ENCODE measurements around the gene P3H3. TPM values are rescaled to one million over a fixed set of nuclear protein-coding genes. Genes with fewer than 3 reads are reported as not detected.

The P3H3 gene
- polyA plus RNA-seq, 1 experiment: 45.5 TPM

DNA sequence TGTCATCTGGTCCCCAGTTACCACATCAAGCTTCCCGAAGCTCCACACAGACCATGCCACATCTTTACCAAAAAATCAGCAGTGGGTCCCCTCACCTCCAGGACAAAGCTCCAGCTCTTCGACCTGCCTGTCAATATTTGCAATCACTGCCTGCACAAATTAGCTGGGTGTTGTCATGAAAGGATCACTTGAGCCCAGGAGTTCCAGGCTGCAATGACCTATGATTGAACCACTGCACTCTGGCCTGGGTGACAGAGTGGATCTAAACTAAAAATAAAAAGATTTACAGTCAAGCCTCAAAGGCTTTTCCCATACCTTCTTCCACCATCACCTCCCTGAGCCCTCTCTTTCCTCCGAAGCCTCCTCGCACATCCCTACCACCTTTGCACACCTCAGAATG, 31.6 kb upstream of the P3H3 start:
- no peak overlapping the region for H3K27ac ChIP-seq (ENCODE audit: low read depth, low read length)
- CTCF ChIA-PET: interaction anchor here (1.0 kb wide), 1 partner anchor 30 kb away, joined by 4 read pairs; no protein-coding TSS in a partner anchor
- POLR2A ChIA-PET: interaction anchor here (1.1 kb wide), 1 partner anchor 11 kb away, joined by 6 read pairs; no protein-coding TSS in a partner anchor
- DNase-seq (ENCODE audit: low read depth, low spot score): no peak
- TF ChIP-seq, protein P1, sequence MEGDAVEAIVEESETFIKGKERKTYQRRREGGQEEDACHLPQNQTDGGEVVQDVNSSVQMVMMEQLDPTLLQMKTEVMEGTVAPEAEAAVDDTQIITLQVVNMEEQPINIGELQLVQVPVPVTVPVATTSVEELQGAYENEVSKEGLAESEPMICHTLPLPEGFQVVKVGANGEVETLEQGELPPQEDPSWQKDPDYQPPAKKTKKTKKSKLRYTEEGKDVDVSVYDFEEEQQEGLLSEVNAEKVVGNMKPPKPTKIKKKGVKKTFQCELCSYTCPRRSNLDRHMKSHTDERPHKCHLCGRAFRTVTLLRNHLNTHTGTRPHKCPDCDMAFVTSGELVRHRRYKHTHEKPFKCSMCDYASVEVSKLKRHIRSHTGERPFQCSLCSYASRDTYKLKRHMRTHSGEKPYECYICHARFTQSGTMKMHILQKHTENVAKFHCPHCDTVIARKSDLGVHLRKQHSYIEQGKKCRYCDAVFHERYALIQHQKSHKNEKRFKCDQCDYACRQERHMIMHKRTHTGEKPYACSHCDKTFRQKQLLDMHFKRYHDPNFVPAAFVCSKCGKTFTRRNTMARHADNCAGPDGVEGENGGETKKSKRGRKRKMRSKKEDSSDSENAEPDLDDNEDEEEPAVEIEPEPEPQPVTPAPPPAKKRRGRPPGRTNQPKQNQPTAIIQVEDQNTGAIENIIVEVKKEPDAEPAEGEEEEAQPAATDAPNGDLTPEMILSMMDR (IDR thresholded peaks at IDR 0.05; ENCODE audit: low read depth, low read length): no peak
- H3K27me3 ChIP-seq (ENCODE audit: control insufficient read depth, insufficient read depth, low read length): peaks cover 4% of the 10 kb centered on the region
- no peaks in the 10 kb centered on the region for H3K9me3 ChIP-seq (ENCODE audit: control insufficient read depth, insufficient read depth, low read length)
- no peak overlapping the region for H3K4me3 ChIP-seq (ENCODE audit: low read depth, low read length)

DNA sequence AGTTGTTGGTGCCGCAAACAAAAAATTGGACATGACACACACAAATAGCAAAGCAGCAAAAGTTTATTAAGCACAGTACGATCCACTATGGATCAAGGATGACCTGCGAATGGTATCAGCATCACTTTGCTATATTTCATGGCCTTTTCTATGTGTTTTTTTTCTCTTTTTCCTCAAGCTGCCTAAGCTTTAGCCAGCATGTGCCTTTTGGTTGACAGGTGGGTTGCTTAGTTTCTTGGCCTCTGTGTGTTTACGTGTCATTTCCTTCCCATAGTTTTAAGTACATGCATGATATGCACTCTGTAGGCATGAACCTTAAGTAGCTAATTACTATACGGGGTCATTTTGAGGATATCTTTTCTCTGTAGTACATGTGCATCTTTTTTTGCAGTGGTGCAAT, 29.1 kb upstream of the P3H3 start:
- H3K4me3 ChIP-seq (ENCODE audit: low read depth, low read length): no peak overlapping the region
- CTCF ChIA-PET: interaction anchor here (1.2 kb wide), 1 partner anchor 26 kb away, joined by 3 read pairs; no protein-coding TSS in a partner anchor
- no peak overlapping the region for H3K27ac ChIP-seq (ENCODE audit: low read depth, low read length)
- H3K9me3 ChIP-seq (ENCODE audit: control insufficient read depth, insufficient read depth, low read length): no peaks in the 10 kb centered on the region
- TF ChIP-seq, protein P1 (IDR thresholded peaks at IDR 0.05; ENCODE audit: low read depth, low read length): no peak
- POLR2A ChIA-PET: no interaction called here
- DNase-seq (ENCODE audit: low read depth, low spot score): no peak
- peaks cover 4% of the 10 kb centered on the region for H3K27me3 ChIP-seq (ENCODE audit: control insufficient read depth, insufficient read depth, low read length)

DNA sequence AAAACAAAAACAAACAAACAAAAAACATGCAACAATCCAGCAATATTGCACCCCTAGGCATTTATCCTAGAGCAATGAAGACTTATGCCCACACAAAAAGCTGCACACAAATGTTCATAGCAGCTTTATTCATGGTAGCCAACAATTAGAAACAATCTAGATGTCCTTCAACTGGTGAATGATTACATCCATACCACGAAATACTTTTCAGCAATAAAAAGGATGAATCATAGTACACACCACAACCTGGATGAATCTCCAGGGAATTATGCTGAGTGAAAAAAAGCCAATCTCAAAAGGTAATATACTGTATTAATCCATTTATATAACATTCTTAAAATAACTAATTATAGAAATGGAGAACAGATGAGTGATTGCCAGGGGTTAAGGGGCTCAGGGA, 21.0 kb upstream of the P3H3 start:
- Histone ChIP-seq H3K27ac (ENCODE audit: low read depth, low read length) (no peak overlapping the region), H3K4me3 (ENCODE audit: low read depth, low read length) (no peak overlapping the region), H3K27me3 (ENCODE audit: control insufficient read depth, insufficient read depth, low read length) (no peaks in the 10 kb centered on the region), H3K9me3 (ENCODE audit: control insufficient read depth, insufficient read depth, low read length) (no peaks in the 10 kb centered on the region)
- CTCF ChIA-PET: interaction anchor here (0.6 kb wide), 1 partner anchor 41 kb away, joined by 5 read pairs; the partner anchor contains the start of gene PTMS
- POLR2A ChIA-PET: no interaction called here
- TF ChIP-seq, protein P1 (IDR thresholded peaks at IDR 0.05; ENCODE audit: low read depth, low read length): no peak
- no peak for DNase-seq (ENCODE audit: low read depth, low spot score)

DNA sequence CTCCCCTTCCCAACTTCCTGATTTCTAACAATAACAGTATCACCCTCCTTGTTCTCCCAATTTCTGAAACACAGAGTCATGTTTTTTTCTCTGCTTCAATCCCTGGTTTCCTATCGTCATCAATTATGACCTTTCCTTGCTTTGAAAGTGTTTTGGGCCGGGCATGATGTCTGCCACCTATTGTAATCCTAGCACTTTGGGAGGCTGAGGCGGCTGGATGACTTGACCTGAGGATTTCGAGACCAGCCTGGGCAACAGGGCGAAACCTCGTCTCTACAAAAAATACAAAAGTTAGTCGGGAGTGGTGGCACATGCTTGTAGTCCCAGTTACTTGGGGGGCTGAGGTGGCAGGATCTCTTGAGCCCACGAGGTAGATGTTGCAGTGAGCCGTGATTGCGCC, 19.2 kb upstream of the P3H3 start:
- POLR2A ChIA-PET: no interaction called here
- no peaks in the 10 kb centered on the region for H3K9me3 ChIP-seq (ENCODE audit: control insufficient read depth, insufficient read depth, low read length)
- CTCF ChIA-PET: interaction anchor here (0.5 to 1.0 kb wide), 2 partner anchors 17 to 111 kb away, joined by 4 read pairs; no protein-coding TSS in a partner anchor
- no peaks in the 10 kb centered on the region for H3K27me3 ChIP-seq (ENCODE audit: control insufficient read depth, insufficient read depth, low read length)
- TF ChIP-seq, protein P1 (IDR thresholded peaks at IDR 0.05; ENCODE audit: low read depth, low read length): no peak
- no peak overlapping the region for H3K4me3 ChIP-seq (ENCODE audit: low read depth, low read length)
- DNase-seq (ENCODE audit: low read depth, low spot score): no peak
- H3K27ac ChIP-seq (ENCODE audit: low read depth, low read length): no peak overlapping the region

DNA sequence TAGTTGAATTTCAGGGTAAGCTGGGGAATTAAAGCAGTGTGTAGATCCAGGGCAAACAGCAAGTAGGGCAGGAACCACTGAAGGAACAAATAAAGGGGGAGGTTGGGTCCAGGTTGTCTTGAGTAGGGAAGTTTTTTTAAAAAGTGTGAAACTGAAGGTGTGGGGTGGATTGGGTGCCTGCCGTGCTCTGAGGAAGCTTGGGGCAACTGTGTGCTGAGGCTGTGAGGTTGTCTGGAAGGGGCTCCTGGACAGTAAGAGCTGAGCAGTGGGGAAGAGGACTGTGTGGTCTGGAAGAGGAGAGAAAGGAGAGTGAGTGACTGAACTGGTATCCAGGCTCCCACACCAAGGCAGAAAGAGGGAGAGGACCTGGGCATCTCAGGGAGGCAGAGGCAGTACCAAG, 17.4 kb upstream of the P3H3 start:
- TF ChIP-seq, protein P1 (IDR thresholded peaks at IDR 0.05; ENCODE audit: low read depth, low read length): no peak
- no peaks in the 10 kb centered on the region for H3K9me3 ChIP-seq (ENCODE audit: control insufficient read depth, insufficient read depth, low read length)
- H3K27ac ChIP-seq (ENCODE audit: low read depth, low read length): no peak overlapping the region
- no peak for DNase-seq (ENCODE audit: low read depth, low spot score)
- no peak overlapping the region for H3K4me3 ChIP-seq (ENCODE audit: low read depth, low read length)
- H3K27me3 ChIP-seq (ENCODE audit: control insufficient read depth, insufficient read depth, low read length): no peaks in the 10 kb centered on the region
- CTCF ChIA-PET: interaction anchor here (0.6 to 3.7 kb wide), 2 partner anchors 24 to 58 kb away, joined by 3 to 19 read pairs; partner anchors contain the start of gene MLF2
- POLR2A ChIA-PET: interaction anchor here (0.9 to 1.2 kb wide), 3 partner anchors 10 to 87 kb away, joined by 3 to 5 read pairs (median 3); partner anchors contain the start of genes CD4 and COPS7A

Measured in AG04450 (cell line).